H1 (cell line): ENCODE results near the gene MCF2L. TPM values are rescaled to one million over a fixed set of nuclear protein-coding genes. Genes with fewer than 3 reads are reported as not detected.

Experiments used
- CTCF ChIA-PET: fragments of 300-600 bp; sonication (Branson Sonifier 250); formaldehyde crosslinking; loops from one replicate; lab custom pipeline; 2021; ENCODE audit not compliant: partially characterized antibody; lab: Charles Lee
- POLR2A ChIA-PET: fragments of 300-600 bp; sonication (Branson Sonifier 250); formaldehyde crosslinking; loops from one replicate; lab custom pipeline; 2021; ENCODE audit warnings: inconsistent platforms; ENCODE audit not compliant: partially characterized antibody; lab: Charles Lee
- DNase-seq, 2 experiments: peaks; one replicate each; pipeline versions ENCODE4 v3.0.0 to v3.0.0-alpha.2; 2010 to 2022; ENCODE audit warnings: low spot score in 2 of 2, low read depth in 1 of 2, mixed read lengths in 1 of 2
- FAIRE-seq: peaks from 2 replicates; lab custom pipeline; 2011; peaks lifted over from hg19 to GRCh38; lab: Jason Lieb, UNC
- H2AFZ ChIP-seq: 2 replicates; pipeline ENCODE4 v1.8.1; 2012; ENCODE audit warnings: low read length, inconsistent platforms
- H2AK5ac ChIP-seq: 2 replicates; pipeline ENCODE4 v1.6.1; 2013; ENCODE audit warnings: low read depth, low read length
- H2BK120ac ChIP-seq: replicated peaks from 2 replicates; pipeline ENCODE3; 2013; ENCODE audit warnings: low read depth, low read length, inconsistent platforms
- H2BK12ac ChIP-seq: 2 replicates; pipeline ENCODE4 v1.6.1; 2013; ENCODE audit warnings: low read depth, low read length
- H2BK15ac ChIP-seq: 2 replicates; pipeline ENCODE4 v1.6.1; 2013; ENCODE audit warnings: low read length
- H2BK20ac ChIP-seq: 2 replicates; pipeline ENCODE4 v1.6.1; 2013; ENCODE audit warnings: low read length
- H2BK5ac ChIP-seq: 2 replicates; pipeline ENCODE4 v1.6.1; 2013; ENCODE audit warnings: low read depth, low read length
- H3K14ac ChIP-seq: 2 replicates; pipeline ENCODE4 v1.6.1; 2013; ENCODE audit warnings: inconsistent platforms; ENCODE audit not compliant: insufficient read length
- H3K18ac ChIP-seq: 2 replicates; pipeline ENCODE4 v1.6.1; 2013; ENCODE audit warnings: low read length; ENCODE audit errors: extremely low read depth
- H3K23ac ChIP-seq: 2 replicates; pipeline ENCODE4 v1.6.1; 2013; ENCODE audit warnings: inconsistent platforms; ENCODE audit not compliant: insufficient read length
- H3K23me2 ChIP-seq: 2 replicates; pipeline ENCODE4 v1.6.1; 2013; ENCODE audit warnings: low read depth, low read length
- H3K27ac ChIP-seq: 2 replicates; pipeline ENCODE4 v1.6.1; 2011; ENCODE audit warnings: low read depth, low read length, inconsistent platforms
- H3K27me3 ChIP-seq, 4 experiments: replicated peaks in 1 of 4; 1 replicate in 1 of 4; 2 replicates in 3 of 4; pipeline versions ENCODE4 v1.6.1 to v1.8.1; 2011 to 2013; ENCODE audit warnings: low read length in 3 of 4, mild to moderate bottlenecking in 3 of 4, inconsistent platforms in 2 of 4, mixed read lengths in 2 of 4, moderate library complexity in 1 of 4; ENCODE audit not compliant: control insufficient read depth in 3 of 4, insufficient read depth in 3 of 4; ENCODE audit errors: extremely low read depth in 1 of 4
- H3K36me3 ChIP-seq, 4 experiments: 2 replicates each; pipeline versions ENCODE4 v1.6.1 to v1.8.1; 2011 to 2013; ENCODE audit warnings: mild to moderate bottlenecking in 4 of 4, low read length in 3 of 4, moderate library complexity in 2 of 4, control low read depth in 1 of 4, inconsistent platforms in 1 of 4; ENCODE audit not compliant: insufficient read depth in 4 of 4, control insufficient read depth in 2 of 4
- H3K4ac ChIP-seq: replicated peaks from 2 replicates; pipeline ENCODE3; 2013; ENCODE audit warnings: low read length, low read depth, mixed read lengths, inconsistent platforms; ENCODE audit not compliant: insufficient read length
- H3K4me1 ChIP-seq, 4 experiments: replicated peaks in 1 of 4; 1 replicate in 1 of 4; 2 replicates in 3 of 4; pipeline versions ENCODE4 v1.6.1 to v1.8.1; 2011 to 2013; ENCODE audit warnings: low read length in 3 of 4, inconsistent platforms in 2 of 4, mixed read lengths in 1 of 4; ENCODE audit not compliant: insufficient read depth in 4 of 4, control insufficient read depth in 3 of 4
- H3K4me2 ChIP-seq, 2 experiments: 2 replicates each; pipeline versions ENCODE4 v1.6.1 to v1.8.1; 2011 to 2013; ENCODE audit warnings: low read depth in 2 of 2, low read length in 2 of 2, control low read depth in 1 of 2, inconsistent platforms in 1 of 2, mild to moderate bottlenecking in 1 of 2; ENCODE audit not compliant: insufficient read depth in 1 of 2
- H3K4me3 ChIP-seq, 4 experiments: fragments of 200-600, 300-600 bp in 1 of 4; sonication (generic), shearing (Covaris generic), sonication (Bioruptor Twin) in 1 of 4; 2 replicates each; pipeline versions ENCODE4 v1.5.1 to v1.8.1; 2011 to 2016; ENCODE audit warnings: low read length in 4 of 4, low read depth in 3 of 4, control low read depth in 2 of 4, inconsistent platforms in 2 of 4, mild to moderate bottlenecking in 2 of 4, mixed read lengths in 1 of 4, moderate library complexity in 1 of 4; ENCODE audit not compliant: insufficient read depth in 2 of 4; ENCODE audit errors: extremely low read depth in 1 of 4
- H3K56ac ChIP-seq: replicated peaks from 2 replicates; pipeline ENCODE3; 2013; ENCODE audit warnings: low read depth, mild to moderate bottlenecking, mixed read lengths, low read length, inconsistent platforms; ENCODE audit not compliant: insufficient read length
- H3K79me1 ChIP-seq: 2 replicates; pipeline ENCODE4 v1.6.1; 2013; ENCODE audit warnings: low read depth, low read length, control low read depth
- H3K79me2 ChIP-seq, 2 experiments: 2 replicates each; pipeline versions ENCODE4 v1.6.1 to v1.8.1; 2012 to 2013; ENCODE audit warnings: low read length in 2 of 2, mild to moderate bottlenecking in 2 of 2, inconsistent platforms in 1 of 2; ENCODE audit not compliant: insufficient read depth in 2 of 2, control insufficient read depth in 1 of 2
- H3K9ac ChIP-seq, 4 experiments: replicated peaks in 1 of 4; 1 replicate in 1 of 4; 2 replicates in 3 of 4; pipeline versions ENCODE4 v1.6.1 to v1.8.1; 2011 to 2013; ENCODE audit warnings: low read depth in 3 of 4, low read length in 3 of 4, control low read depth in 2 of 4, mild to moderate bottlenecking in 2 of 4, moderate library complexity in 2 of 4, inconsistent platforms in 1 of 4; ENCODE audit errors: extremely low read depth in 1 of 4
- H3K9me3 ChIP-seq, 2 experiments: 2 replicates each; pipeline versions ENCODE4 v1.6.1 to v1.8.1; 2012 to 2013; ENCODE audit warnings: mild to moderate bottlenecking in 2 of 2, moderate library complexity in 2 of 2, control low read depth in 1 of 2, inconsistent platforms in 1 of 2, low read depth in 1 of 2, low read length in 1 of 2, mixed read lengths in 1 of 2; ENCODE audit not compliant: insufficient read depth in 2 of 2
- H4K20me1 ChIP-seq, 2 experiments: replicated peaks in 1 of 2; 2 replicates each; pipeline versions ENCODE3 to v1.8.1; 2011 to 2013; ENCODE audit warnings: inconsistent platforms in 2 of 2, low read length in 2 of 2, mild to moderate bottlenecking in 1 of 2; ENCODE audit not compliant: insufficient read depth in 2 of 2, control insufficient read depth in 1 of 2
- H4K5ac ChIP-seq: 2 replicates; pipeline ENCODE4 v1.6.1; 2013; ENCODE audit warnings: low read length, low read depth, mixed read lengths, inconsistent platforms; ENCODE audit not compliant: insufficient read length
- H4K8ac ChIP-seq: 2 replicates; pipeline ENCODE4 v1.8.0; 2013; ENCODE audit warnings: mild to moderate bottlenecking, moderate library complexity, low read length, inconsistent platforms; ENCODE audit not compliant: insufficient read depth; ENCODE audit errors: extremely low read depth
- H4K91ac ChIP-seq: replicated peaks from 2 replicates; pipeline ENCODE3; 2013; ENCODE audit warnings: low read length, mixed read lengths, inconsistent platforms; ENCODE audit not compliant: insufficient read length
- ASH2L ChIP-seq: fragments of 200-600, 300-600 bp; sonication (generic); IDR thresholded peaks from one replicate; pipeline ENCODE4 v1.7.1; 2017; ENCODE audit warnings: low read length
- KDM1A ChIP-seq: fragments of 200-600, 300-600 bp; sonication (generic); IDR thresholded peaks from 2 replicates; pipeline ENCODE4 v1.7.1; 2016; ENCODE audit warnings: mild to moderate bottlenecking, low read length, borderline replicate concordance
- NRF1 ChIP-seq: IDR thresholded peaks from 2 replicates; pipeline ENCODE4 v1.6.1; 2011; ENCODE audit warnings: mild to moderate bottlenecking, low read depth, low read length, improper control_type of control experiment
- RFX5 ChIP-seq: IDR thresholded peaks from 2 replicates; pipeline ENCODE4 v1.6.1; 2011; ENCODE audit warnings: low read depth, low read length, improper control_type of control experiment, borderline replicate concordance
- WGBS, 2 experiments: shearing (Covaris generic) in 1 of 2; methylation state at CpG; one replicate each; pipeline versions ENCODE4 v1.1.6 to v1.1.7; 2013 to 2015; ENCODE audit warnings: low lambda C conversion rate in 2 of 2, mixed read lengths in 2 of 2, inconsistent platforms in 1 of 2, low coverage in 1 of 2, missing lambda C conversion rate in 1 of 2; ENCODE audit not compliant: insufficient replicate concordance in 2 of 2, insufficient coverage in 1 of 2, insufficient read length in 1 of 2; ENCODE audit errors: extremely low coverage in 1 of 2, missing lambda C conversion rate in 1 of 2; 5-methylcytosine and 5-hydroxymethylcytosine counted together
- polyA plus RNA-seq, 7 experiments: library from polyadenylated mRNA; depleted of rRNA in 3 of 7; stranded (reverse) in 5 of 7; unstranded in 2 of 7; fragments of >200 nt in 5 of 7; fragments of 200-250 nt in 2 of 7; gene quantifications; 1 replicate in 5 of 7; 2 replicates in 1 of 7; 4 replicates in 1 of 7; pipeline versions ENCODE4 v1.2.1 to v1.2.3, GENCODE V29; 2011 to 2013; ENCODE audit warnings: missing spikeins in 2 of 7, mixed read lengths in 2 of 7
- total RNA-seq: library from RNA; stranded (reverse); fragmentation: NEBNext Ultra II Directional; extraction: Animal tissue kit (Norgen Biotek cat#: 25700); gene quantifications from 2 replicates; pipeline ENCODE4 v1.2.1, GENCODE V29; 2021

MCF2L gene
- total and polyA plus RNA-seq, 2 of the 8 experiments (the other 6 are each of a cell fraction or from before 2014, with no cell fraction given), result 10.1 to 24.4 TPM

DNA sequence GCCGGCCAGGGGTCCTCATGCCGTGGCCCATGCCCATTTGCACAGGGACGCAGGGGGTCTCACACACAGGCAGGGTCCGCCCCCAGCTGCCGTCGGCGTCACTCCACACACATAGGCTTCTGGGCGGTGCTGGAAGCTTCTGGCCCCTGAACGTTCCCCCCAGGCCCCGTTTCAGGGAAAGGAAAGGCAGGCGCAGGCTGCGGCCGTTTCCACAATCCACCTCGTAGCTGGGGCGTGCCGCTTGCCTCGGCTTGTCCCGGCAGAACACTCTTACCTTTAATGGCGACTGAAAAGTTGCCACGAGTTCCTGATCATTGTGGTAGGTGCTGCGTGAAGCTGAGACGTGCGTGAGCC is 53.4 kb downstream of the MCF2L start:
- Histone ChIP-seq H3K27me3 (no peaks in the 10 kb centered on the region), H3K56ac (no peak overlapping the region), H3K9me3 (no peaks in the 10 kb centered on the region), H3K14ac (no peak overlapping the region), H3K4me3 (no peak overlapping the region), H3K23me2 (peaks cover 3% of the 10 kb centered on the region; the same call in 1 of the 2 replicates), H2AK5ac (no peak overlapping the region), H3K9ac (no peak overlapping the region; a peak in 2 of 7 replicates), H3K27ac (peak overlapping the region; percentile 53), H3K23ac (no peak overlapping the region), H2BK20ac (0 out of 2 replicates have a peak overlapping the region, but pooled peaks have one; percentile 55), H3K4me1 (peaks cover 0 to 21% (median 13%) of the 10 kb centered on the region in 4 experiments; a peak in 6 of 7 replicates), H3K79me1 (no peaks in the 10 kb centered on the region), H4K20me1 (peaks cover 0 to 5% of the 10 kb centered on the region in 2 experiments), H3K36me3 (no peaks in the 10 kb centered on the region), H2AFZ (no peak overlapping the region), H3K18ac (peak overlapping the region; percentile 73), H4K8ac (no peak overlapping the region; the same call in none of the 2 replicates), H4K5ac (peak overlapping the region; percentile 27), H2BK5ac (peak overlapping the region; percentile 94; the same call in 1 of the 2 replicates), H4K91ac (peak overlapping the region; percentile 72), H2BK15ac (no peak overlapping the region), H3K79me2 (0 out of 4 replicates have a peak, but pooled peaks cover 0 to 2% of the 10 kb centered on the region in 2 experiments), H2BK120ac (peak overlapping the region; percentile 29), H3K4me2 (peak overlapping the region; percentile 12 to 51; a peak in 3 of 4 replicates), H3K4ac (peak overlapping the region; percentile 29), H2BK12ac (0 out of 2 replicates have a peak overlapping the region, but pooled peaks have one; percentile 33)
- CTCF ChIA-PET, result interaction anchor here (0.9 to 3.7 kb wide), 8 partner anchors 9 to 124 kb away, joined by 3 to 24 read pairs (median 3); no protein-coding TSS in a partner anchor
- 77% methylated on average over 20 of the region's 23 CpGs; no CpG with 5 or more reads in 1 of the 2 experiments for WGBS, 2 experiments
- FAIRE-seq (no peak), DNase-seq (no peak)
- TF ChIP-seq KDM1A (no peak), RFX5 (no peak), NRF1 (no peak), ASH2L (peak; percentile 8)
- POLR2A ChIA-PET, result interaction anchor here (0.8 to 1.2 kb wide), 2 partner anchors 8 to 48 kb away, joined by 3 to 4 read pairs; no protein-coding TSS in a partner anchor
